ENCODE measurements around the gene TSPO. TPM values are rescaled to one million over a fixed set of nuclear protein-coding genes. Genes with fewer than 3 reads are reported as not detected.

The TSPO gene
- total RNA-seq, 1 donor from 2014 or later = 1.6 TPM

DNA sequence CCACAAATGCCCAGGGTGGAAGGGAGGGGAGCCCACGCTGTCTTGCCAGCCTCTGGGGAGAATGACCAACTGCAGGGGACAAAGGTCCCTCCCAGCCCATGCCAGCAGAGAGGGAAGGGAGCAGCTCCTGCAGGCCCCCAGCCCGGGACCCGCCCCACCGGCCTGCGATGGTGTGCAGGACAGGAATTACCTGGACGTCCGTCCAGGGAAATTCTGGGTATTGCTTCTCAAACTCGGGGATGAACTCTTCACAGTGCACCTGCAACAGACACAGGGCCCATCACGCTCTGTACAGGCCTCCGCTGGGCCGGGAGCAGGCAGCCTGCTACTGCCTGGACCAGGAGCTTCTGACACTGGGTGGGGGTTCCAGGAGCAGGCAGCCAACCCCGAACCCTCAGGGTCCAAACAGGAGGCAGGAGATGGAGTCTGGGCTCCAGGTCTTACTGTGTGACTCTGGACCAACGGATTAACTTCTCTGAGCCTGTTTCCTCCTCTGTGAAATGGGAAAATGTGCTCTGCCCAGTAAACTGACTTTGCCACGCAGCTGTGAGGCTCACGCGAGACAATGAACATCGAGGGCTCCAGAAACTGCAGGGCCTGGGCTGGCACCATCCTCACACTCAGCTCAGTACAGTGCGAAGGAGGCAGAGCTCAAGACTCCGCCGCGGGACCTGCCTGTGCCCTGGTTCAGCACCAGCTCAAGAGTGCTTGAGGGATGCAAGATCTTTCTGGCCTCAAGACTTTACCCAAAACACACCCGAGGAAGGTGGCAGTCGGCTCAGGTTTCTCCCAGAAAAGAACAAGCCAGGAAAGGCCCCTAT is 18.2 kb downstream of the TSPO start:
- no peaks in the 10 kb centered on the region for H3K4me1 ChIP-seq
- DNase-seq (ENCODE audit: low spot score) = no peak
- Mint-ChIP-seq H3K27me3 (ENCODE audit: insufficient read depth, low read depth) (peaks cover 3% of the 10 kb centered on the region), H3K9me3 (no peaks in the 10 kb centered on the region), H3K4me1 (peaks cover 2% of the 10 kb centered on the region), H3K27ac (no peak overlapping the region), H3K4me3 (no peak overlapping the region), H3K36me3 (peaks cover 11% of the 10 kb centered on the region)
- no peaks in the 10 kb centered on the region for H3K36me3 ChIP-seq
- H3K27me3 ChIP-seq = no peaks in the 10 kb centered on the region
- H4K20me1 ChIP-seq (ENCODE audit: low read depth) = no peaks in the 10 kb centered on the region
- no peak overlapping the region for H3K4me3 ChIP-seq
- no peak overlapping the region for H3K9ac ChIP-seq
- no peaks in the 10 kb centered on the region for H3K79me2 ChIP-seq (ENCODE audit: low read depth)
- no peak overlapping the region for H2AFZ ChIP-seq (replicated peaks)
- H3K27ac ChIP-seq = no peak overlapping the region
- no peaks in the 10 kb centered on the region for H3K9me3 ChIP-seq (ENCODE audit: low read depth)
- H3F3A ChIP-seq (ENCODE audit: low read depth) = peaks cover 3% of the 10 kb centered on the region
- TF ChIP-seq EZH2 (IDR thresholded peaks at IDR 0.05) = no peak
- no peak for TF ChIP-seq EZH2phosphoT487 (IDR thresholded peaks at IDR 0.05)
- no peak for TF ChIP-seq CTCF (IDR thresholded peaks at IDR 0.05)
- no peak overlapping the region for H3K4me2 ChIP-seq

GRCh38 chr22:43170131-43170480 is 18.7 kb downstream of the TSPO start:
- DNase-seq (ENCODE audit: low spot score) = no peak
- H3K79me2 ChIP-seq (ENCODE audit: low read depth) = no peaks in the 10 kb centered on the region
- no peaks in the 10 kb centered on the region for H3K4me1 ChIP-seq
- Mint-ChIP-seq H3K9me3 (no peaks in the 10 kb centered on the region), H3K27ac (no peak overlapping the region), H3K27me3 (ENCODE audit: insufficient read depth, low read depth) (peaks cover 2% of the 10 kb centered on the region), H3K4me3 (no peak overlapping the region), H3K4me1 (no peaks in the 10 kb centered on the region), H3K36me3 (peaks cover 11% of the 10 kb centered on the region)
- no peaks in the 10 kb centered on the region for H3K27me3 ChIP-seq
- no peak overlapping the region for H3K4me2 ChIP-seq
- H2AFZ ChIP-seq (replicated peaks) = no peak overlapping the region
- no peak overlapping the region for H3K9ac ChIP-seq
- H4K20me1 ChIP-seq (ENCODE audit: low read depth) = no peaks in the 10 kb centered on the region
- H3K27ac ChIP-seq = no peak overlapping the region
- H3K9me3 ChIP-seq (ENCODE audit: low read depth) = no peaks in the 10 kb centered on the region
- no peak overlapping the region for H3K4me3 ChIP-seq
- H3F3A ChIP-seq (ENCODE audit: low read depth) = no peaks in the 10 kb centered on the region
- H3K36me3 ChIP-seq = no peaks in the 10 kb centered on the region
- TF ChIP-seq CTCF (IDR thresholded peaks at IDR 0.05) (no peak), EZH2phosphoT487 (IDR thresholded peaks at IDR 0.05) (no peak), EZH2 (IDR thresholded peaks at IDR 0.05) (no peak)

DNA sequence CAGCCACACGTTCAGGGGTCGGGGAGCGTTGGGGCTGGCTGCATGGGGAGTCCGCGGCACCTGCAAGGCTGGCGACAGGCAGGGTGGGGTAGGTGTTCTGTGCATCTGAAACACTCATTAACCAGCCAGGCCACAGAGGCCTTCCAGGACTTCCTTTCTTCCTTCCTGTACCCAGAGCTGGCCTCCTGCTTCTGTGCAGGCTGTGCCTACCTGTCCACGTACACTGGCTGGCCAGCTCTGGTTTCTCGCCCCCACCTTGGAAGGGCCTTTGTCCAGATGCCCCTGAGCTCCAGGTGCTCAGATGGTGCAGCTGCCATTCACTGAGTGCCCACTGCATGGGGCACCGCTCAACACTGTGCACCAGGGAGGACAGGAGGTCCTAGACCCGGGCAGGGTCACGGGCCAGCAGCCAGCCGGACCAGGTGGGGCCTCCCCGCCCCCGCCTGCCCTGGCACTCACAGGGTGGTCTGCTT is 19.7 kb downstream of the TSPO start:
- Histone ChIP-seq H3K27me3 (no peaks in the 10 kb centered on the region), H3K4me2 (no peak overlapping the region), H3K4me3 (no peak overlapping the region), H3K9ac (no peak overlapping the region), H4K20me1 (ENCODE audit: low read depth) (no peaks in the 10 kb centered on the region), H2AFZ (replicated peaks) (no peak overlapping the region), H3K79me2 (ENCODE audit: low read depth) (no peaks in the 10 kb centered on the region), H3K36me3 (no peaks in the 10 kb centered on the region), H3K9me3 (ENCODE audit: low read depth) (no peaks in the 10 kb centered on the region), H3F3A (ENCODE audit: low read depth) (no peaks in the 10 kb centered on the region), H3K27ac (no peak overlapping the region), H3K4me1 (no peaks in the 10 kb centered on the region)
- TF ChIP-seq CTCF (IDR thresholded peaks at IDR 0.05) (no peak), EZH2phosphoT487 (IDR thresholded peaks at IDR 0.05) (no peak), EZH2 (IDR thresholded peaks at IDR 0.05) (no peak)
- DNase-seq (ENCODE audit: low spot score) = no peak
- Mint-ChIP-seq H3K27me3 (ENCODE audit: insufficient read depth, low read depth) (peaks cover 2% of the 10 kb centered on the region), H3K27ac (no peak overlapping the region), H3K9me3 (no peaks in the 10 kb centered on the region), H3K4me3 (no peak overlapping the region), H3K36me3 (peaks cover 11% of the 10 kb centered on the region), H3K4me1 (no peaks in the 10 kb centered on the region)
